IPS-15b (cell line): ENCODE data around the gene FES.

Experiments used
- H3K27me3 ChIP-seq: one replicate; pipeline ENCODE4 v1.6.1; 2013; ENCODE audit warnings: low read length; ENCODE audit not compliant: control insufficient read depth, insufficient read depth
- H3K36me3 ChIP-seq: one replicate; pipeline ENCODE4 v1.6.1; 2013; ENCODE audit warnings: low read length; ENCODE audit not compliant: control insufficient read depth, insufficient read depth
- H3K4me1 ChIP-seq: one replicate; pipeline ENCODE4 v1.6.1; 2013; ENCODE audit warnings: mild to moderate bottlenecking, low read length; ENCODE audit not compliant: control insufficient read depth, insufficient read depth
- H3K4me3 ChIP-seq: one replicate; pipeline ENCODE4 v1.5.1; 2013; ENCODE audit warnings: low read depth, low read length
- H3K9ac ChIP-seq: one replicate; pipeline ENCODE4 v1.6.1; 2013; ENCODE audit warnings: low read depth, mild to moderate bottlenecking, low read length
- H3K9me3 ChIP-seq: one replicate; pipeline ENCODE4 v1.6.1; 2013; ENCODE audit warnings: mild to moderate bottlenecking, low read length; ENCODE audit not compliant: control insufficient read depth, insufficient read depth

Gene FES

DNA sequence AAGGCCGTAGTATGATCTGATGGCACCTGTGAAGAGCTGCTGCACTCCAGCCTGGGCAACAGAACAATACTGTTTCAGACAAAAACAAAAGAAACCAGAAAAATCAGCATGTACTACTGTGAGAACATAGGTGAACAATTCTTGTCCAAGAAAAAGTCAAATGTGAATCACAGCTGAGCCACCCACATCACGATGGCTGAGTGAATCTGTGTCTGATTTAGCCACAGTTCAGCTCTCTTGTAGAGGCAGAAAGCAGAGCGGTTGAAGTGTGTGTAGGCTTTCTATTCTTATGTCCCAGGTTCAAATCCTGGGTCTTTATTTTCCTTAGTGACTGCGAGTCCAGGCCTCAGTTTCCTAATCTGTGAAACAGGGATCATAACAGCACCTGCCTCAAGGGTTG is 20.3 kb upstream of the FES start:
- Histone ChIP-seq H3K9ac (no peak overlapping the region), H3K4me1 (peaks cover 14% of the 10 kb centered on the region), H3K36me3 (no peaks in the 10 kb centered on the region), H3K4me3 (no peak overlapping the region), H3K27me3 (no peaks in the 10 kb centered on the region), H3K9me3 (no peaks in the 10 kb centered on the region)

DNA sequence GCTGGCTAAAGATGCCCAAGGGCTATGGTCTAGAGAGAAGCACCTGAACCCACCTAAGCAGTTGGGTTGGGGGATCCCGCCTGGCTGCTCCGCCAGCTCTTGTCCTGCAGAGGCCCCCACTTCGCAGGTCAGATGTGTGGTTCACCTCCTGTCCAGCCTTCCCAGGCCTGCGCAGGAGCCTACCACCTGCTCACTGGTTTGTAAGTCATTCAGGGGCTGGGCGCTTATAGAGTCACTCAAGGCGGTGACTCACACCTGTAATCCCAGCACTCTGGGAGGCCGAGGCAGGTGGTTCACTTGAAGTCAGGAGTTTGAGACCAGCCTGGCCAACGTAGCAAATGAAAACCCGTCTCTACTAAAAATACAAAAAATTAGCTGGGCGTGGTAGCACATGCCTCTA is 19.8 kb upstream of the FES start:
- H3K9ac ChIP-seq, result no peak overlapping the region
- no peaks in the 10 kb centered on the region for H3K9me3 ChIP-seq
- no peak overlapping the region for H3K4me3 ChIP-seq
- peaks cover 14% of the 10 kb centered on the region for H3K4me1 ChIP-seq
- H3K27me3 ChIP-seq, result no peaks in the 10 kb centered on the region
- no peaks in the 10 kb centered on the region for H3K36me3 ChIP-seq

DNA sequence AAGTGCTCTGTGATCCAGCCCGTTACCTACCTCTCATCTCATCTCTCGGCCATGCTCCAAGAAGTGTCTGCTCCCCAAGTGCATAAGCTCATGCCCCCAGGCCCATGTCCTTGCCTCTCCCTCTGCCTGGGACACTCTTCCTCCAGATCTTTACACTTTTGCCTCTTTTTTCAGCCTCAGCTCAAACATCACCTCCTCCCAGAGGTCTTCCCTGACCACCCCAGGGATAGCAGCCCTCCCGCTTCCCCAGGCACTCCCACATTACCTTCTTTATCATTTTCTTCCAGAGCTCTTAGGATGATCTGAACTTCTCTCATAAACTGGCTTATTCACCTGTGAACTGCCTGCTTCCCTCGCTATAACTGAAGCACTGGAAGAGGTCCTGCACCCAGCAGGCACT is 18.6 kb upstream of the FES start:
- Histone ChIP-seq H3K9ac (no peak overlapping the region), H3K4me3 (no peak overlapping the region), H3K4me1 (peaks cover 23% of the 10 kb centered on the region), H3K27me3 (no peaks in the 10 kb centered on the region), H3K36me3 (no peaks in the 10 kb centered on the region), H3K9me3 (no peaks in the 10 kb centered on the region)

DNA sequence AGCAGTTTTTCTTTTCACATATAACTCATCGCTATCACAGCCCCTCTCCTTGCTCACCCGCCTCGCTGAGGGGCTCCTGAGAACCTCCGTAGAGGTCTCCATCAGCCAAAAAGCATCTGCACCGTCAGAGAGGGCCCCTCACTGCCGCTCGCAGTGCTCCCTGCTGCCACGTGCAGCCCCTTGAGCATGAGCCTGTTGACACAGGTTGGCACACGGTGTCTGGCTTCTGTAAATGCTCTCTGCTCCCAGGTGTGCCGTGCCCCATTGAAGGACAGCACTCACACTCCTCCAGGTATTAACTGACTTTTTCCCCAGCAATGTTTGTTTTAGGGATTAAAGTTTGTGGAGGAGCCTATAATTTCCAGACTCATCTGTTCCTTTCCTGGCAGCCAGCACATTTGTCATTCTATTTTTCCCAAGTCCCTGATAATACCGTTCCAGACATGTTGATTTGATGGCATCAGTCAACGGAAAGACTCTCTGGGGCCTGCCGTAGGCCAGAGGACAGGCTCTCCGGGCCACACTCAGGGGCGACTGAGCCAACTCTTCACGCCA is 18.1 kb upstream of the FES start:
- no peak overlapping the region for H3K9ac ChIP-seq
- peaks cover 23% of the 10 kb centered on the region for H3K4me1 ChIP-seq
- H3K36me3 ChIP-seq, result no peaks in the 10 kb centered on the region
- H3K4me3 ChIP-seq, result no peak overlapping the region
- H3K27me3 ChIP-seq, result no peaks in the 10 kb centered on the region
- H3K9me3 ChIP-seq, result no peaks in the 10 kb centered on the region

DNA sequence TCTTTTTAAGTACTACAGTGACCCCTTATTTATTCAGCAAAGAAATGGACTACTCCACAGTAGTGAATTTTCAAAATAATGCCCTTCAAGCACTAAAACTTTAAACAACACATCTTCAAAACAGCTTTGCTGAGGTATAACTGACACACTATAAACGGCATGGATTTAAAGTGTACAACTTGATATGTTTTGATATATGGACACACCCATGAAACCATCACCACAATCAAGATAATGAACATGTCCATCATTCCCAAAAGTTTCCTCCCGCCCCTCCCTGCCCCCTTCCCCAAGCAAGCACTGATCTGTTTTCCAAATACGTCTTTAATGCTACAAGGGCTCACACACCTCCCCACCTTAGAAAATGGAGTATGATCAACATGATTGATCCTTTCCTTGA is 17.5 kb upstream of the FES start:
- Histone ChIP-seq H3K27me3 (no peaks in the 10 kb centered on the region), H3K9me3 (no peaks in the 10 kb centered on the region), H3K9ac (no peak overlapping the region), H3K36me3 (no peaks in the 10 kb centered on the region), H3K4me1 (peaks cover 23% of the 10 kb centered on the region), H3K4me3 (no peak overlapping the region)

DNA sequence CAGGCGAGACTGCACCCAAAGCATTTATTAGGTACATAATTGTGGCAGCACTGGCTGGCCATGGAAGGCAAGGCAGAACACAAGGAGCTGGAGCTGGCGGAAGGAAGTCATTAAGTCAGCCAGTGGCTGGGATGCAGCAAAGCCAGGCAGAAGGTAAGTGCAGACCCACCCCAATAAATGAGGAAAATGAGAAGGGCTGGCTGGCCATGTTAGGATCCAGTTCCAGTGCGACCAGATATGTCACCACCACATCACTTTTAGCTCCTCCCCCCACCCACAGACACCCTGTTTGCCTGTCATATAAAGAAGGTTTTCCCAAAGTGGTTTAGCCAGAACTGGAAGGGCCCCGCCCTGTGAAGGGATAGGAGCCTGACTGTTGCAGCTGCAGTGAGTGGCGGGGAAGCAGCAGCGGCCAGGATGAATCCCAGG is 16.0 kb upstream of the FES start, which contains the start of gene FURIN:
Gene FURIN (plus strand): TSS at position 328 of the 429 bp plus-strand sequence. CDS start 7,153 bp downstream, outside the sequence.
- H3K4me3 ChIP-seq, result no peak within 1 kb of the TSS
- H3K9me3 ChIP-seq, result no peaks in the 10 kb centered on the region
- no peaks in the 10 kb centered on the region for H3K27me3 ChIP-seq
- H3K4me1 ChIP-seq, result peaks cover 33% of the 10 kb centered on the region
- H3K36me3 ChIP-seq, result no peaks in the 10 kb centered on the region
- H3K9ac ChIP-seq, result no peak within 1 kb of the TSS

DNA sequence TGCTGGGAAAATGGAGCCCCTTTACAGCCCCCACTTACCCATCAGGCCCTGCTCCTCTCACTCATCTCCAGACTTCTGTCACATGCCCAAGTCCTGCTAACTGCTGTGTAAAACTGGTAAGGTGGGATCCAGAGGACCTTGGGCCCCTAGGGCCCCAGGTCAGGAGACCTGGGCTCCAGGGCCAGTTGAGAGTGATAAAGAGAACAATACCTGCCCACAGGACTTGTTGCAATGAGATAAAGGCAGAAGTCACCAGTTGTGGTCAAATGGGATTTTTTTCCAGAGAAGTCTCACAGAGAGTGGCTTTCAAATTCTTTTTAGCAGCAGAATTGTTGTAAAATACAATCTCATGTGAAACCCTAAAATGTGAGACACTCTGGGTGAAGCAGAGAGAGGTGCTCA is 15.2 kb upstream of the FES start:
- H3K9ac ChIP-seq, result no peak overlapping the region
- H3K4me1 ChIP-seq, result peaks cover 39% of the 10 kb centered on the region
- H3K4me3 ChIP-seq, result no peak overlapping the region

DNA sequence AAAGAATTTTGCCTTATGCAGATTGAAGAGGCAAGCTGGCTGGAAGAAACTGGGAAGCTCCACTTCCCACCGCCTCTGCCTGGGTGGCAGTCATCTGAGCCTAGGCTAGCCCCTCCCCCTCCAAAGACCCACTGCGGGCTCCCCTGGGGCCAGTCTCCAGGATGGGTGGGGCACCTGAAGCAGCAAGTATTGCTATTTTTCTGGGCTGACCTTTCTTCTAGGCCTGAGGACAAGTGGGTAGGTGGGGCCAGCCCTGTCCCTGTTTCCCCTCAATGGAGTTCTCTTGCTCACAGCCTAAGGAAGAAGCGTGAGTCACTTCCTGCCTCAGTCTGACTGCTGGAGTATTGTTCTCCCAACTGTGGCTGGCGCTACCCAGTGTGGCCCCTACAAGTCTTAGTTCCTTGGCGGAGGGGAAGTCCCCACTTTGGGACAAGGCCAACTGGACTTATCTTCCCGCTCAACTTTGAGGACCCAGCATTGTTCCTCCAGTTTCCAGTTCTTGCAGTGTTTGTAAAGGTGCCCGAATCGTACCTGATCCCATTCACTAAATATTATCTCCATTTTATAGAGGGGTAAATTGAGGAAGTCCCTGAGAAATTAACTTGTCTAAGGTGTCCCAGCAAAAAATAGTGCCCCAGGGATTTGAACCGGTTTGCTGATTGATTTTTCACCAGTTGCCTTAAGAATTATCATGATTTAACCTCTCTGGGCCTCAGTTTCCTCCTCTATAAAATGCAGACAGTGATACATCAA is 14.5 kb upstream of the FES start:
- Histone ChIP-seq H3K36me3 (no peaks in the 10 kb centered on the region), H3K4me3 (no peak overlapping the region), H3K4me1 (peaks cover 39% of the 10 kb centered on the region), H3K27me3 (no peaks in the 10 kb centered on the region), H3K9ac (no peak overlapping the region), H3K9me3 (no peaks in the 10 kb centered on the region)

More for the DNA sequence above, 15.2 kb upstream of the FES start:
- Histone ChIP-seq H3K9me3 (no peaks in the 10 kb centered on the region), H3K27me3 (no peaks in the 10 kb centered on the region), H3K36me3 (no peaks in the 10 kb centered on the region)

DNA sequence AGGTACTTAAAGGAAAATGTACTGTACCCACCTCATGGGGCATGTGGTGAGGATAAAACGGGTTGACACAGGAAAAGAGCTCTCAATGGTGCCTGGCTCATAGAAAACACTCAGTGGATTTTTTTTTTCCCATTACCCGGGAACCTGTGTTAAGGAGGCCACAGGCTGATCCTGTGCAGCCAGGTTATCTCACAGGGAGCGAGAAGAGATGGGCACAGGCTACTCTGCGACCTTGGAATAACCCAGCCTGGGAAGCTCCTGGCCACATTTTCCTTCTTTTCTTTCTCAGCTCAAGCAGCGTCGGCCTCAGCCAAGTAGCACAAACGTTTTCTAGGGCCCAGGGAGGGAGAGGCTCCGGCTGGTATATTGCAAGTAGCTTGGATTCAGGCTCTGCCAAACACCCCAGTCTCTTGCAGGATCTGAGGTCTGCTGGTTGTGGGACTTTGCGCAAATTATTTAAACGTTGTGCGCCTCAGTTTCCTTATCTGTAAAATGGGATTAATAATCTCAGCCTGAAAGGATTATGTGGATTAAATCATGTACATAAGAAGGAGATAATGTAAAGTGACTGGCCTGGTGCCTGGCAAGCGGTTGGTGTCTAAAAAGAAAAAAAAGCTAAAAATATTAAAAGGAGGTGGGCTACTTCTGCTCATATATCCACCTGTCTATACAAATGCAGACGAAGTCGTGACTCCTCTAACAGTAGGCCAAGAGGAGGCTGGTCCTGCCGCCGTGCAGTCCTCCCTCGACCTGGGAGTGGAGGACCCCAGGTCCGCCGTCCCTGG is 13.8 kb upstream of the FES start:
- Histone ChIP-seq H3K9me3 (no peaks in the 10 kb centered on the region), H3K4me1 (peaks cover 39% of the 10 kb centered on the region), H3K36me3 (no peaks in the 10 kb centered on the region), H3K9ac (no peak overlapping the region), H3K4me3 (peak overlapping the region; percentile 67), H3K27me3 (no peaks in the 10 kb centered on the region)

DNA sequence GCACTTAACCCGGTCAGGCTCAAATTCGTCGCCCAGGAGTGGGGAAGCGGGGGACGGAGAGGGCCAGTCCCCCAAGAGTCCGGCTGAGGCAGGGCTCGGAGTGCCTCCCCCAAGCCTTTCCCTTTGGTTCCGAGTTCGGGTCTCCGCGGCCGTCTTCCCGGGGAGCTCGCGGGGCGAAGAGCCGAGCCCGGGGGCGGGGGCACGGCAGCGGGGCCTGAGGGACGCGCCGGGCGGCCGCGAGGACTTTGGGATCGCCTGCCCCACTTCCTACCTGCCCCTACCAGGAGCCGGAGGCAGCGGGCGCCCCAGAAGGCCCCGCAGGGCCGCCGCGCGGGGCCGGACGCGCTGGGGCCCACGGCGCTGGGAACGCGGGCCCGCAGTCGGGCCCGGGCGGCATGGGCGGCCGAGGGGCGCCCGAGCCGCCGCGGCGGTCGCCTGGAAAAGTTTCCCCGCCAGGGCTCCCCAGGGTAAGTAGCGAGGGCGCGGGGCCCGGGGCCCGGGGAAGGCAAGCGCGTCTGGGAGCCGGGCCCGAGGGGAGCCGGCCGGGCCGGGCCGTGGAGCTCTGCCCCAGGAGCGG is 13.1 kb upstream of the FES start:
- peaks cover 39% of the 10 kb centered on the region for H3K4me1 ChIP-seq
- peak overlapping the region; percentile 67 for H3K4me3 ChIP-seq
- peaks cover 3% of the 10 kb centered on the region for H3K36me3 ChIP-seq
- H3K27me3 ChIP-seq, result no peaks in the 10 kb centered on the region
- no peak overlapping the region for H3K9ac ChIP-seq
- H3K9me3 ChIP-seq, result no peaks in the 10 kb centered on the region

DNA sequence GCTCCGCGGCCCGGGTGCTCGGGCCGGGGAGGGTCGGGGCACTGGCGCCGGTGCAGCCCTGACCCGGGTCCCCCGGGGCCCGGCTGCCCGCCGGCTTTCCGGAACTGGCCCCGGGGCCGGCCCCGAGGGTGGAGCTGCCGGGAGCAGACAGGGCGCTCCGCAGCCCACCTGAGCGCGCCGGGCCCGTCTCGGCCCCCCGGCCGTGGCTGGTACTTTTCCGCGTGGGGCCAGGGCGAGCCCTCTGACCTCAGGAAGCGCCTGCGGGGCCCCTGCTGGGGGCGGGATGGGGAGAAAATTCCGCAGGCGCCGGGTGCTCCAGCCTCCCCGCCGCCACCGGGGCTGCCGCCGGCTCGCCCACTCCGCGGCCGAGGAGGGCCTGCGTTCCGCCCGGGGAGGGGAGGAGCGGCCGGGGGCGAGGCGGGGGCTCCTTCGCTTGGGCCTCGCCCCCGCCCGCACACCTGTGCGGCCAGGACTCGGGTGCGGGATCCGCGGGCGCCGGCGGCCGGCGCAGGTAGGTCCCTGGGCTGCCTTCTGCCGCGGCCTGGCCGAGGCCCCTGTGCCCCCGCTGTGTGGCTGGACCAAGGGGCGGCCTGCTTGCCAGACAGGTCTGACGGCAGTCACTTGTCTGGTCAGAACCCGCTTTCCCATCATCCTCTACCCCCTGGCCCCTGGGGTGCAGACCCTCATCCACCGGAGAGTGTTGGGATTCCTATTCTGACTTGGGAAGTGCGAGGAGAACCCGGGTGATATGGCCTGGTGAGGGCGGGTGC is 12.4 kb upstream of the FES start:
- Histone ChIP-seq H3K9ac (peak overlapping the region; percentile 47), H3K36me3 (peaks cover 10% of the 10 kb centered on the region), H3K4me1 (peaks cover 39% of the 10 kb centered on the region), H3K27me3 (no peaks in the 10 kb centered on the region), H3K9me3 (no peaks in the 10 kb centered on the region), H3K4me3 (peak overlapping the region; percentile 67)
